Measurements from ENCODE around the gene FPR2.
"Not testable (repeated sequence)": the region's sequence is repeated elsewhere in the genome, so short reads cannot be mapped to it uniquely, and the experiment has no call there.

FPR2 gene

GRCh38 chr19:51805396-51805795, 44.4 kb downstream of the FPR2 start:
- peak overlapping the region; percentile 67 for H2BK5ac ChIP-seq (ENCODE audit: low read depth, low read length, poor library complexity)
- H2BK120ac ChIP-seq (ENCODE audit: insufficient read depth, low read length, poor library complexity) = peak overlapping the region; percentile 83
- H2AK5ac ChIP-seq (ENCODE audit: low read length); H4K12ac ChIP-seq (ENCODE audit: low read depth, low read length); H3K23ac ChIP-seq (ENCODE audit: low read length); H3K36me3 ChIP-seq (ENCODE audit: control insufficient read depth in 1 of 2, insufficient read depth in 2 of 2, low read length in 2 of 2); H3K9ac ChIP-seq (ENCODE audit: low read length); H2AFZ ChIP-seq (ENCODE audit: insufficient read depth, low read length, poor library complexity); H3K4me2 ChIP-seq (ENCODE audit: low read length); H3K18ac ChIP-seq (ENCODE audit: low read length); H3K79me2 ChIP-seq (ENCODE audit: control insufficient read depth, insufficient read depth, low read length, poor library complexity); H3K4me3 ChIP-seq (ENCODE audit: low read depth, low read length); H3K27me3 ChIP-seq (ENCODE audit: insufficient read depth, low read length); H3K9me3 ChIP-seq (ENCODE audit: insufficient read depth, low read depth, low read length): not testable (repeated sequence)
- H2BK12ac ChIP-seq (ENCODE audit: low read length) = peak overlapping the region; percentile 65
- DNase-seq = peak in 1 of 2 donors; percentile 88
- H3K14ac ChIP-seq (ENCODE audit: low read length) = peak overlapping the region; percentile 28
- peak overlapping the region; percentile 31 for H3K4ac ChIP-seq (ENCODE audit: low read depth, low read length)
- H4K91ac ChIP-seq (ENCODE audit: low read depth, low read length) = peak overlapping the region; percentile 63
- peak overlapping the region; percentile 22 for H4K8ac ChIP-seq (ENCODE audit: low read depth, low read length)
- H3K79me1 ChIP-seq (ENCODE audit: low read length) = peaks cover 10% of the 10 kb centered on the region
- peaks cover 6 to 10% of the 10 kb centered on the region in 2 experiments for H3K4me1 ChIP-seq (ENCODE audit: control insufficient read depth in 1 of 2, insufficient read depth in 2 of 2, low read length in 2 of 2)
- WGBS (ENCODE audit: extremely low coverage, insufficient coverage, insufficient read length) = no CpG with 5 or more reads among the region's 8 CpGs
- H3K27ac ChIP-seq (ENCODE audit: low read depth, low read length) = peak overlapping the region; percentile 92

GRCh38 chr19:51806571-51806970, 45.6 kb downstream of the FPR2 start:
- H3K9me3 ChIP-seq (ENCODE audit: insufficient read depth, low read depth, low read length); H3K27me3 ChIP-seq (ENCODE audit: insufficient read depth, low read length); H4K12ac ChIP-seq (ENCODE audit: low read depth, low read length); H3K4ac ChIP-seq (ENCODE audit: low read depth, low read length); H3K14ac ChIP-seq (ENCODE audit: low read length); H2AFZ ChIP-seq (ENCODE audit: insufficient read depth, low read length, poor library complexity); H4K8ac ChIP-seq (ENCODE audit: low read depth, low read length); H3K79me2 ChIP-seq (ENCODE audit: control insufficient read depth, insufficient read depth, low read length, poor library complexity); H2BK120ac ChIP-seq (ENCODE audit: insufficient read depth, low read length, poor library complexity); H3K9ac ChIP-seq (ENCODE audit: low read length); H3K36me3 ChIP-seq (ENCODE audit: control insufficient read depth in 1 of 2, insufficient read depth in 2 of 2, low read length in 2 of 2); H4K91ac ChIP-seq (ENCODE audit: low read depth, low read length); H3K23ac ChIP-seq (ENCODE audit: low read length); H3K4me3 ChIP-seq (ENCODE audit: low read depth, low read length); H3K18ac ChIP-seq (ENCODE audit: low read length); H2BK12ac ChIP-seq (ENCODE audit: low read length); H2AK5ac ChIP-seq (ENCODE audit: low read length): not testable (repeated sequence)
- peak overlapping the region; percentile 68 for H2BK5ac ChIP-seq (ENCODE audit: low read depth, low read length, poor library complexity)
- DNase-seq = peak in 1 of 2 donors; percentile 76
- peaks cover 10% of the 10 kb centered on the region for H3K79me1 ChIP-seq (ENCODE audit: low read length)
- WGBS (ENCODE audit: extremely low coverage, insufficient coverage, insufficient read length) = no CpG with 5 or more reads among the region's 5 CpGs
- H3K4me2 ChIP-seq (ENCODE audit: low read length) = peak overlapping the region; percentile 21
- peaks cover 6 to 10% of the 10 kb centered on the region in 2 experiments for H3K4me1 ChIP-seq (ENCODE audit: control insufficient read depth in 1 of 2, insufficient read depth in 2 of 2, low read length in 2 of 2)
- H3K27ac ChIP-seq (ENCODE audit: low read depth, low read length) = peak overlapping the region; percentile 92

GRCh38 chr19:51807111-51807701, 46.2 kb downstream of the FPR2 start:
- WGBS (ENCODE audit: extremely low coverage, insufficient coverage, insufficient read length) = no CpG with 5 or more reads among the region's 6 CpGs
- Histone ChIP-seq H3K4me2 (ENCODE audit: low read length) (peak overlapping the region; percentile 21), H3K27me3 (ENCODE audit: insufficient read depth, low read length) (no peaks in the 10 kb centered on the region), H3K79me1 (ENCODE audit: low read length) (peaks cover 9% of the 10 kb centered on the region), H4K8ac (ENCODE audit: low read depth, low read length) (no peak overlapping the region), H4K91ac (ENCODE audit: low read depth, low read length) (peak overlapping the region; percentile 68), H2BK12ac (ENCODE audit: low read length) (no peak overlapping the region), H3K4me1 (ENCODE audit: control insufficient read depth in 1 of 2, insufficient read depth in 2 of 2, low read length in 2 of 2) (peaks cover 6 to 10% of the 10 kb centered on the region in 2 experiments), H3K79me2 (ENCODE audit: control insufficient read depth, insufficient read depth, low read length, poor library complexity) (no peaks in the 10 kb centered on the region), H3K4ac (ENCODE audit: low read depth, low read length) (no peak overlapping the region), H3K36me3 (ENCODE audit: control insufficient read depth in 1 of 2, insufficient read depth in 2 of 2, low read length in 2 of 2) (no peaks in the 10 kb centered on the region), H3K14ac (ENCODE audit: low read length) (no peak overlapping the region), H2AK5ac (ENCODE audit: low read length) (no peak overlapping the region), H2BK5ac (ENCODE audit: low read depth, low read length, poor library complexity) (peak overlapping the region; percentile 68), H3K4me3 (ENCODE audit: low read depth, low read length) (no peak overlapping the region), H3K9ac (ENCODE audit: low read length) (no peak overlapping the region), H2BK120ac (ENCODE audit: insufficient read depth, low read length, poor library complexity) (no peak overlapping the region), H3K27ac (ENCODE audit: low read depth, low read length) (peak overlapping the region; percentile 92), H3K18ac (ENCODE audit: low read length) (no peak overlapping the region), H3K23ac (ENCODE audit: low read length) (no peak overlapping the region), H4K12ac (ENCODE audit: low read depth, low read length) (no peak overlapping the region), H3K9me3 (ENCODE audit: insufficient read depth, low read depth, low read length) (peaks cover 5% of the 10 kb centered on the region), H2AFZ (ENCODE audit: insufficient read depth, low read length, poor library complexity) (no peak overlapping the region)
- DNase-seq = peak; percentile 86 to 96

- WGBS (ENCODE audit: extremely low coverage, insufficient coverage, insufficient read length) = no CpG with 5 or more reads among the region's 2 CpGs
- Histone ChIP-seq H3K4me3 (ENCODE audit: low read depth, low read length) (no peak overlapping the region), H3K9ac (ENCODE audit: low read length) (no peak overlapping the region), H3K79me2 (ENCODE audit: control insufficient read depth, insufficient read depth, low read length, poor library complexity) (no peaks in the 10 kb centered on the region), H2BK5ac (ENCODE audit: low read depth, low read length, poor library complexity) (no peak overlapping the region), H3K79me1 (ENCODE audit: low read length) (peaks cover 9% of the 10 kb centered on the region), H3K27me3 (ENCODE audit: insufficient read depth, low read length) (no peaks in the 10 kb centered on the region), H2BK120ac (ENCODE audit: insufficient read depth, low read length, poor library complexity) (no peak overlapping the region), H2AFZ (ENCODE audit: insufficient read depth, low read length, poor library complexity) (no peak overlapping the region), H3K27ac (ENCODE audit: low read depth, low read length) (peak overlapping the region; percentile 92), H3K36me3 (ENCODE audit: control insufficient read depth in 1 of 2, insufficient read depth in 2 of 2, low read length in 2 of 2) (no peaks in the 10 kb centered on the region), H3K14ac (ENCODE audit: low read length) (no peak overlapping the region), H3K9me3 (ENCODE audit: insufficient read depth, low read depth, low read length) (peaks cover 5% of the 10 kb centered on the region), H2BK12ac (ENCODE audit: low read length) (no peak overlapping the region), H4K91ac (ENCODE audit: low read depth, low read length) (no peak overlapping the region), H3K4ac (ENCODE audit: low read depth, low read length) (no peak overlapping the region), H2AK5ac (ENCODE audit: low read length) (no peak overlapping the region), H3K4me1 (ENCODE audit: control insufficient read depth in 1 of 2, insufficient read depth in 2 of 2, low read length in 2 of 2) (peaks cover 6 to 10% of the 10 kb centered on the region in 2 experiments), H3K18ac (ENCODE audit: low read length) (no peak overlapping the region), H3K23ac (ENCODE audit: low read length) (no peak overlapping the region), H4K12ac (ENCODE audit: low read depth, low read length) (no peak overlapping the region), H3K4me2 (ENCODE audit: low read length) (no peak overlapping the region), H4K8ac (ENCODE audit: low read depth, low read length) (no peak overlapping the region)
- DNase-seq = peak in 1 of 2 donors; percentile 52
These were observed 46.9 kb downstream of the FPR2 start for GRCh38 chr19:51807925-51808324.
